ENCODE results near the gene PRKCE. TPM values are rescaled to one million over a fixed set of nuclear protein-coding genes. Genes with fewer than 3 reads are reported as not detected.

The PRKCE gene
- total RNA-seq, 1 experiment from 2014 or later: 21.7 TPM

- H3K27ac ChIP-seq: no peak overlapping the region
- no peaks in the 10 kb centered on the region for H3K36me3 ChIP-seq (ENCODE audit: low read depth)
- H4K20me1 ChIP-seq (ENCODE audit: insufficient read depth): peaks cover 48% of the 10 kb centered on the region
- H2AFZ ChIP-seq: no peak overlapping the region
- intact Hi-C loops (cut with micrococcal nuclease; ENCODE audit: unreplicated experiment): no loop called here
- ChIA-PET CTCF (interaction anchor here (0.8 kb wide), 1 partner anchor 18 kb away, joined by 5 read pairs; no protein-coding TSS in a partner anchor), POLR2A (ENCODE audit: unreplicated experiment) (interaction anchor here (0.5 kb wide), 1 partner anchor 786 kb away, joined by 3 read pairs; no protein-coding TSS in a partner anchor)
- H3K4me1 ChIP-seq (replicated peaks; ENCODE audit: insufficient read depth): no peaks in the 10 kb centered on the region
- TF ChIP-seq EZH2 (IDR thresholded peaks at IDR 0.05; ENCODE audit: low read depth) (no peak), CTCF (conservative IDR thresholded peaks at IDR 0.05) (no peak)
- H3K4me2 ChIP-seq: no peak overlapping the region
- peaks cover 2% of the 10 kb centered on the region; the same call in 1 of the 2 replicates for H3F3A ChIP-seq (ENCODE audit: insufficient read depth, low read depth)
- no peaks in the 10 kb centered on the region for H3K9me3 ChIP-seq (ENCODE audit: insufficient read depth, low read depth)
- no peaks in the 10 kb centered on the region for H3K27me3 ChIP-seq (ENCODE audit: insufficient read depth, low read depth)
- no peaks in the 10 kb centered on the region for H3K9me2 ChIP-seq (ENCODE audit: insufficient read depth)
- no TSS peak for BruUV-seq (replicated peaks)
- H3K79me2 ChIP-seq (ENCODE audit: low read depth): 0 out of 2 replicates have a peak, but pooled peaks cover 11% of the 10 kb centered on the region
- no peak overlapping the region for H3K4me3 ChIP-seq
- DNase-seq: no peak
Measured at GRCh38 chr2:45796500-45796899, 145.0 kb downstream of the PRKCE start.

GRCh38 chr2:45797451-45798230 lies 146.2 kb downstream of the PRKCE start:
- Histone ChIP-seq H3K4me1 (replicated peaks; ENCODE audit: insufficient read depth) (no peaks in the 10 kb centered on the region), H3F3A (ENCODE audit: insufficient read depth, low read depth) (peaks cover 2% of the 10 kb centered on the region; the same call in 1 of the 2 replicates), H3K4me2 (no peak overlapping the region), H3K4me3 (no peak overlapping the region), H3K36me3 (ENCODE audit: low read depth) (no peaks in the 10 kb centered on the region), H3K27ac (no peak overlapping the region), H4K20me1 (ENCODE audit: insufficient read depth) (peaks cover 48% of the 10 kb centered on the region), H2AFZ (no peak overlapping the region), H3K9me2 (ENCODE audit: insufficient read depth) (no peaks in the 10 kb centered on the region), H3K27me3 (ENCODE audit: insufficient read depth, low read depth) (no peaks in the 10 kb centered on the region), H3K79me2 (ENCODE audit: low read depth) (0 out of 2 replicates have a peak, but pooled peaks cover 11% of the 10 kb centered on the region), H3K9me3 (ENCODE audit: insufficient read depth, low read depth) (no peaks in the 10 kb centered on the region)
- BruUV-seq (replicated peaks): no TSS peak
- POLR2A ChIA-PET (ENCODE audit: unreplicated experiment): no interaction called here
- CTCF ChIA-PET: interaction anchor here (0.8 kb wide), 1 partner anchor 19 kb away, joined by 5 read pairs; no protein-coding TSS in a partner anchor
- intact Hi-C loops (cut with micrococcal nuclease; ENCODE audit: unreplicated experiment): no loop called here
- no peak for DNase-seq
- TF ChIP-seq CTCF (conservative IDR thresholded peaks at IDR 0.05) (no peak), EZH2 (IDR thresholded peaks at IDR 0.05; ENCODE audit: low read depth) (no peak)

DNA sequence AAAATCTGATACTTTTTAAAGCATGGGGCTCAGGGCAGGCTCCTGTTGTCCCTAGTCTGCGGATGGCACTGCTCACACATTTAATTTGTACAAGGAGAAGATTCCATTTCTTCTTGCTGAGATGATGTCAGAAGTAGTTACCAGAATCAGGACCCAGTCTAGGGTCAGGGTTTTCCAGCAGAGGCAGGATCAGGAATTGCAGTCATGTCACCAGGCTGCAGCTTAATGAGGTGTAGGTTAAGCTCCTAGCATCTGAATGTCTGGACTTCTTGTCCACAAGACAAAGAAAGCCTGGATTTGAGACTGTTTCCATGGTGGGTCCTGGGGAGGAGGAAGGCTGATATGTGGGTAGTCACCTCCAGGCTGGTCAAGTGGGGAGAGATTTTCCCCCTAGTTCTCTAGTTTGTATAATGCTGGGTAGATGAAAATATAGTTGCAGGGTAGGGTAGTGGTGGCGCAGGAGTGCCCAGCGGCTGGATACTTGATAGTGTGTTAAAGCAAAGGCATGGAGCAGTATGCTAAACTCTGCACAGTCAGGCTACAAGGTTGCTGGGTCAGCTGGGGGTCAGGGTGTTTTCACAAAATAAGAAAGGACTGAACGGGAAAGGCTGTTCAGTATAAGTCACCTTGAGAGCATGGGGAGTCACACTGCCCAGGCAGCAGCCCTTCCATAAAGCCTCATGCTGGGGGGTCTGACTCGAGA lies 148.4 kb downstream of the PRKCE start:
- no peaks in the 10 kb centered on the region for H3K4me1 ChIP-seq (replicated peaks; ENCODE audit: insufficient read depth)
- H3K79me2 ChIP-seq (ENCODE audit: low read depth): 0 out of 2 replicates have a peak, but pooled peaks cover 11% of the 10 kb centered on the region
- intact Hi-C loops (cut with micrococcal nuclease; ENCODE audit: unreplicated experiment): no loop called here
- BruUV-seq (replicated peaks): no TSS peak
- peaks cover 33% of the 10 kb centered on the region for H4K20me1 ChIP-seq (ENCODE audit: insufficient read depth)
- no peak for DNase-seq
- no peaks in the 10 kb centered on the region for H3K9me2 ChIP-seq (ENCODE audit: insufficient read depth)
- H3F3A ChIP-seq (ENCODE audit: insufficient read depth, low read depth): peaks cover 2% of the 10 kb centered on the region; the same call in 1 of the 2 replicates
- no peak overlapping the region for H3K27ac ChIP-seq
- TF ChIP-seq CTCF (conservative IDR thresholded peaks at IDR 0.05) (no peak), EZH2 (IDR thresholded peaks at IDR 0.05; ENCODE audit: low read depth) (no peak)
- H3K36me3 ChIP-seq (ENCODE audit: low read depth): no peaks in the 10 kb centered on the region
- no peaks in the 10 kb centered on the region for H3K27me3 ChIP-seq (ENCODE audit: insufficient read depth, low read depth)
- ChIA-PET CTCF (interaction anchor here (0.7 kb wide), 2 partner anchors 21 to 189 kb away, joined by 3 to 6 read pairs; no protein-coding TSS in a partner anchor), POLR2A (ENCODE audit: unreplicated experiment) (no interaction called here)
- no peak overlapping the region for H3K4me2 ChIP-seq
- no peak overlapping the region for H3K4me3 ChIP-seq
- no peak overlapping the region for H2AFZ ChIP-seq
- H3K9me3 ChIP-seq (ENCODE audit: insufficient read depth, low read depth): no peaks in the 10 kb centered on the region
